SHP77 treated with DMSO at 0.1 percent for 48 hours (cell line): ENCODE data around the gene NARS2.
"Not testable (repeated sequence)": the region's sequence is repeated elsewhere in the genome, so short reads cannot be mapped to it uniquely, and the experiment has no call there.

Experiments
- DNase-seq: peaks from one replicate; lab custom pipeline; 2025; lab: John Stamatoyannopoulos, UW

Gene NARS2

GRCh38 chr11:78574386-78575381, at the start of gene NARS2:
Gene NARS2, minus strand, starts transcription at chr11:78574864. Its CDS starts 376 bp downstream, at chr11:78574488.
- DNase-seq = peak; percentile 94

GRCh38 chr11:78622666-78623065, 48.0 kb upstream of the NARS2 start:
- no peak for DNase-seq

DNA sequence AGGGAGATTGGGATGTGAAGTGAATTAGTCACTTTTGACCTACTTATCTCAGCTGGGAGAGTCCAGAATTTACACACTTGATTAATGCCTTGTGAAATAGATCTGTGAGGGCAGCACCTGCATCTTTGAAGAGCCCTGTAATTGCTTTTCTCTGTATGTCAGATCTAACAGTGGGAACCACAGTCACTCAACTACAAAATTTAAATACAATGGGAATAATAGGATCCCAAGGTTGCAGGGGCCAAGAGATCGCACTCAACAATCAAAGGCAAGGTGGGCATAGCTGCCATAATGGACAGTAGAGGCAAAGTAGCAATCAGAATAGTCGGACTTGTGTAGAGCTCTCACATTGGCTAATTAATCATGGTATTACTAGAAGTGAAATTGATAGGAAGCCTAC, 45.5 kb upstream of the NARS2 start:
- no peak for DNase-seq

- DNase-seq = no peak
Observed at GRCh38 chr11:78615724-78616123, 41.1 kb upstream of the NARS2 start.

DNA sequence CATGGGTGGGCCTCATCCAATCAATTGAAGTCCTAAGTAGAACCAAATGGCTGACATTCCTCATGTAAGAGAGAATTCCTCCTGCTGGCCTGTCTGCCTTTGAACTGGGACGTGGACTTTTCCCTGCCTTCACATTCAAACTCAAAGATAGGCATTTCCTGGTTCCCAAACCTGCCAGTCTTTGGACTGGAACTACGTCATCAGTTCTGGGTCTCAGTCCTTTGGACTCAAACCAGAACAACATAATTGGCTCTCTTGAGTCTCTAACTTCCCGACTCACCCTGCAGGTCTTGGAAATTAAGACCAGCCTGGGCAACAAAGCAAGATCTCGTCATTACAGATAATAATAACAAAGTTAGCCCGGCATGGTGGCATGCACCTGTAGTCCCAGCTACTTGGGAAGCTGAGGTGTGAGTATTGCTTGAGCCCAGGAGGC, 38.7 kb upstream of the NARS2 start:
- no peak for DNase-seq

- DNase-seq = no peak
Observed at GRCh38 chr11:78612721-78613377, 38.2 kb upstream of the NARS2 start.

- not testable (repeated sequence) for DNase-seq
Observed at GRCh38 chr11:78609321-78609720, 34.7 kb upstream of the NARS2 start.

DNA sequence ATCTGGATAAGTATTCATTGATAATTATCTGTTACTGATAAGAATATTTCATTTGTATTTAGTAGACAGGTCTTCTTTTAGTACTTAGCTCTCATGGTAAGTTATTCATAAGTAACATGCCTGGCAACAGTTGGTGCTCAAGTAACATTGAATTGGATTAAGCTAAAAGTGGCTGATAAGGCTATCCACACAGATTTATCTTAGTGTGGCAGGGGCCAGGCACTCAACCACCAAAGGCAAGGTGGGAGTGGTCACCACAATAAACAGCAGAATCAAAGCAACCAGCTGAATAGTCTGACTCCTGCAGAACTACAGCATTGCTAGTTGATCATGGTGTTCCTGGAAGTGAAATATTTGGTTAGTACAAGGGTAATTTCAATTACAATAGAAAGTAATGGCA, 33.0 kb upstream of the NARS2 start:
- DNase-seq = no peak

DNA sequence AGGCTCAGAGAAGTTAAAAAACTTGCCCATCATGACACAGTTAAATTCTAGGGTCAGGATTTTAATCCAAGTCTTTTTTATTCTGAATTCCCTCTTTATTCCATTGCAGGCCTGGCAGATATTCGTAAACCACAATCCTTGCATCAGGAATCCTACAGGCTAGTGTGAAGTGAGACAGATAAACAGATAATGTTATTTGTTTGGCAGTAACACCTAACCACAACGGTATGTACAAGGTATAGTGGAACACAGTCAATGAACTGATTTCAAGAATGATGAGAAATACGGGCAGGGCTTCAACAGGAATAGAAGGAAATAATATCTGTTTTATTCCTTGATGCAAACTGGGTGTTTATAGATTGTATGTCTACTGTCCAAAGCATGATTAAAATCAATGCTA, 32.0 kb upstream of the NARS2 start:
- DNase-seq = no peak

DNA sequence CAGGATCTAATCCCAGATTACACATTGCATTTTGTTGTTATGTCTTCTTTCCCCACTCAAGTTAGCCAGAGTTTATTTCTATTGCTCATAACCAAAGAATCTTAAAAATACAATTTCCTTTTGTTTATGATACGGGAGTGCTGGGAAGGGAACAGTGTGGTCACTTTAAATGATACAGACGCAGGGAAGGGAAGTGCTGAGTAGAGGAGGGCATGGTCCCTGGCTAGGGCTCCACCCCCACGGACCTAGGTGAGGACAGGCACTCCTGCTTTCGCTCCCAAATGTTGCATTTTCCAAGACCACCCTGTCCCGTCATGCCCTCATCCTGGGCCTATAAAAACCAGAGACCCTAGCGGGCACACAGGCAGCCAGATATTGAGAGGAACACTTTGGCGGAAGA, 30.6 kb upstream of the NARS2 start:
- DNase-seq = no peak

DNA sequence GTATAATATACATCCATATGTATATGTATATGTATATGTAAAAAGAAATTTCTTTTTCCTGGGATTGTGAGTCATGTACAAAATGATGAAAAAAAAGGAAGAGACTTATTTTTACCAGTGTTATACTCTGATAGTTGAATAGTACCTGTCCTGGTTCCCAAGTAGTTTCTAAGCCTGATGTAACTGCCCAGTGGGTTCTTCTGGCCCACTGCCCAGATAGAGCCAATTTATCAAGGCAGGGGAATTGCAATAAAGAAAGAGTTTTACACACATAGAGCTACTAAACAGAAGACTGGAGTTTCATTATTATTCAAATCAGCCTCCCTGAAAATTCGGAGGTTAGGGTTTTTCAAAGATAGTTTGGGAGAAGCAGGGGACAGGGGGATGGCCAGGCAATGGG, 29.1 kb upstream of the NARS2 start:
- DNase-seq = no peak

DNA sequence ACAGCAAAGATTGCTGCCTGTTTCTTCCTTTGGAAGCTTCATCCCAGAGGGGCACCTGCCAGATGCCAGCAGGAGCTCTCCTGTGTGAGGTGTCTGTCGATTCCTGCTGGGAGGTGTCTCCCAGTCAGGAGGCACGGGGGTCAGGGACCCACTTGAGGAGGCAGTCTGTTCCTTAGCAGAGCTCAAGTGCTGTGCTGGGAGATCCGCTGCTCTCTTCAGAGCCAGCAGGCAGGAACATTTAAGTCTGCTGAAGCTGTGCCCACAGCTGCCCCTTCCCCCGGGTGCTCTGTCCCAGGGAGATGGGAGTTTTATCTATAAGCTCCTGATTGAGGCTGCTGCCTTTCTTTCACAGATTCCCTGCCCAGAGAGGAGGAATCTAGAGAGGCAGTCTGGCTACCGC, 28.1 kb upstream of the NARS2 start:
- not testable (repeated sequence) for DNase-seq

DNA sequence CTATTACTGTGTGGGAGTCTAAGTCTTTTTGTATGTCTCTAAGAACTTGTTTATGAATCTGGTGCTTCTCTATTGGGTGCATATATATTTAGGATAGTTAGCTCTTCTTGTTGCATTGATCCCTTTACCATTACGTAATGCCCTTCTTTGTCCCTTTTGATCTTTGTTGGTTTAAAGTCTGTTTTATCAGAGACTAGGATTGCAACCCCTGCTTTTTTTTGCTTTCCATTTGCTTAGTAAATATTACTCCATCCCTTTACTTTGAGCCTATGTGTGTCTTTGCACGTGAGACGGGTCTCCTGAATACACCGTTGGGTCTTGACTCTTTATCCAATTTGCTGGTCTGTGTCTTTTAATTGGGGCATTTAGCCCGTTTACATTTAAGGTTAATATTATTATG, 26.4 kb upstream of the NARS2 start:
- DNase-seq = not testable (repeated sequence)

DNA sequence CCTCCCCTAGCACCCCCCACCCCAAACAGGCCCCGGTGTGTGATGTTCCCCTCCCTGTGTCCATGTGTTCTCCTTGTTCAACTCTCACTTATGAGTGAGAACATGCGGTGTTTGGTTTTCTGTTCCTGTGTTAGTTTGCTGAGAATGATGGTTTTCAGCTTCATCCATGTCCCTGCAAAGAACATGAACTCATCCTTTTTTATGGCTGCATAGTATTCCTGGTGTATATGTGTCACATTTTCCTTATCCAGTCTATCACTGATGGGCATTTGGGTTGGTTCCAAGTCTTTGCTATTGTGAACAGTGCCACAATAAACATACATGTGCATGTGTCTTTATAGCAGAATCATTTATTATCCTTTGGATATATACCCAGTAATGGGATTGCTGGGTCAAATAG, 22.9 kb upstream of the NARS2 start:
- DNase-seq = not testable (repeated sequence)

DNA sequence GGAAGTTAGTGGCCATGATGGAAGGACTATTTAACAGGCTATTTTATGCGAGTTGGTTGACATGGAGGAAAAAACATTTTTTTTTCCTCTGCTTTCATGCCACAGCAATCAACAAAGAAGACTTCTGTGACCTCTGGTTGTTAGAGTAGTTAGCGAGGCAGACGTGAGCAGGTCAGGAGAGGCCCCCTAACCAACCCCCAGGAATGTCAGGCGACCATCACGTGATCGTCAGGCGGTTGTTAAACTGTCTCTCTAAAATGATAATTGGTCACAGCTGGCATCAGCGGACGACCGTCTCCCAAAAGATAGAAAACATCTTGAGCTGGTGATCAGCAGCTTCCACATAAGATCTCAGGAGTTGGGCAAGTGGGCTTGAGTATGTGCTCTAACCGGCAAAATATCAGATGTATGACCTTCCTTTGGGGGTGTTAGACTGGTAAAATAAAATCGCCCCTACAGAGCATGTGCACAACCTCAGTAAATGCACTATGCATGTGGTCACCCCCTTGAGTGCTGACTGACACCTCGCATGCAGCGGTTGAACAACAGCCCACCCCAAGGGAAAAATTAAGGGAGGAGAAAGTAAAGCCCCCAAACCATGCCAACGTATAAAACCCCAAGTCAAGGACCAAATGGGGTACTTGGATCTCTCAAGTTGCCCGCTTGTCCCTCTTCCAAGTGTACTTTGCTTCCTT, 20.9 kb upstream of the NARS2 start:
- no peak for DNase-seq

DNA sequence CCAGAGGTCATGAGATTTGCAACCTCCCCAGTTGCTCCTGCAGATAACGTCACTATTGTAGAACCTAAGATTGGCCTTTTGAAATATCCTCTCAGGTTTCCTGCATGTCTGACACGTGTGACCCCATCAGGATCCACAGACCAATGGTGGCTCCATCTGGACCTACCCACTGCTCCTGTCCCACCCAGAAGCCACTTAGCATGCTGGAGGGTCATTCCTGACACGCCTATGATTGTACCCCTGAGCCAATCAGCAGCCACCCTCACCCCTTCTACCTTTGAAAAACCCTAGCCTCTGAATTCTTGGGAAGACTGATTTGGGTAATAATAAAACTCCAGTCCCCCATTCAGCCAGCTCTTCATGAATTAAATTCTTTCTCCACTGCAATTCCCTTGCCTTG, 20.1 kb upstream of the NARS2 start:
- no peak for DNase-seq

DNA sequence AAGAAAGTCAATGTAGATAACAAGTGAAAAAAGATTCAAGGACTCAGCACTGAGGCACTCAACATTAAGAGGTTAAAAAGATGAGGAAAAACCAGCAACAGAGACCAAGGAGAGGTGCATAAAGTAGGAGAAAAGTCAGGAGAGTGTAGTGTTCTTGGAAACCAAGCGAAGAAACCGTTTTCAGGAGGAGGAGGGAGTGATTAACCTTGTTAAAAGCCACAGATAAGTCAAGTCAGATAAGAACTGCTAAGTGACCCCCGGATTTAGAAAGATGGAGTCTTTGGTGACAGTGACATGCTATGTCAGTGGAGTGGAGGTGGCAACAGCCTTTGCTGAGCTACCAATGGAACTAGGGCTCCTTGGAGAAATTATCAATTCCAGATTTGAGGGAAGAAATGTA, 13.9 kb upstream of the NARS2 start:
- no peak for DNase-seq

DNA sequence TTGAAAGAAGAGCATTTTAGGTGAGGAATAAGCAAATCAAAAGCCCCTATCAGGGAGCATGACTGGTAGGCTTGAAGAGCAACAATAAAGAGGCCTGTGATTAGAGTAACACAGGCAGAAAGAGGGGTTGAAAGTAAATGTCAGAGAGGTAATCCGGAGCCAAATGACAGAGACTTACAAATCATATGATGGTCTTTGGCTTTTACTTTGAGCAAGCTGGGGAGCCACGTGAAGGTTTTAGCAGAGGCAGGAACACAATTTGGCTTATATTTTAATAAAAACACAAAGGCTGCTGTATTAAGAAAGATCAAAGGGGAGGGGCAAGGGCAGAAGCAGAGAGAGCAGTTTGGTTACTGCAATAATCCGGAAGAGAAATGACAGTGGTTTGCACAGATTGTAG, 12.8 kb upstream of the NARS2 start:
- DNase-seq = no peak

DNA sequence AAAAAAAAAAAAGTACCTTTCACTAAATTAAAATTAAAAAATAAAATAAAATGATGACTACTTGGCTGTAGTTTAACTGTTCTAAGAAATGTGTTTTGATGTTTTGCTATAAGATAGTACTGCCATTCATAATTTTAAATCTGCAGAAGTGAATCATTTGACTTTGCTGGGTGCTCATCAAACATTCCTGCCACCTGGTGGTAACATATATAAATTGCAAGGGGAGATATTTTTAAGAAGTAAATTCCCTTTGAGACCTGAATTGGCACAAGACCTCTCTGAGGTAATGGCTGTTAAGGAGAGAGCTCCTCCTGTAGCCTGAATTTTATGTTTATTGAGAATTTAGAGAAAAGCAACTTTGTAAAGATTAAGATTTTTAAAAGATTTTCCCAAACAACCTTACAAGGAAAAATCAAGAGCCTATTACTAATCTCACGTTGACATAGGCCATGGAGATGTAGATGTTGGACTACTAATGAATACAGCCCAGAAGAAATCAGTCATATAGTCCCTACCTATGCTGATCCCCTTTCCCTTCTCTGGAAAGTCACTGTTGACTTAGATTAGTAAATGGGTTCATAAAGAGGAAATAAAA, 11.9 kb upstream of the NARS2 start:
- DNase-seq = peak; percentile 7

DNA sequence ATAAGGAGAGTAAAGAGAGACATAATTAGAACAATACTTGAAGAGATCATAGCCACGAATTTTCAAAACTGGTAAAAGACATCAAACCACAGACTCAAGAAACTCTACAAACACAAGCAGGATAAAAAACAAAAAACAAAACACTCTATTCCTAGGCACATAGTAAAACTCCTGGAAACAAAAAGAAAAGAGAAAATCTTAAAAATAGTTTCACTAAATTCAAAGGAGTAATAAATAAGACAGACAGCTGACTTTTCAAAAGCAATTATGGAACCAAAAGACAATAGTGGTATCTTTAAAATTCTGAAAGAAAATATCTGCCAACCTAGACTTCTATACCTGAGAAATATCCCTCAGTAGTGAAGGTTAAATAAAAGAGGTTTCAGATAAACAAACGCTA, 9.2 kb upstream of the NARS2 start:
- DNase-seq = no peak

DNA sequence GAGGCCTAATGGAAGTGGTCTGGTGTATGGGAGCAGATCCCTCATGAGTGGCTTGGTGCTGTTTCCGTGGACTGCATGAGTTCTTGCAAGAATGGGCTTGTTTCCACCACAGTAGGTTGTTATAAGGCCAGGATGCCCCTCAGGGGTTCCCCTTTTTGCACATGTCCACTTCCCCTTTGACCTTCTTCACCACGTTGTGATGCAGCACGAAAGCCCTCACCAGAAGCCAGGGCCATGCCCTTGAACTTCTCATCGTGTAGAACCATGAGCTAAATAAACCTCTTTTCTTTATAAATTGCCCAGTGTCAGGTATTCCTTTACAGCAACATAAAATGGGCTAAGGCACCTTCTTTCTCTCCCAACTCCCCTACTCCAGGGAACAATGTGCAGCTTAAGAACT, 2.8 kb upstream of the NARS2 start:
- DNase-seq = no peak

GRCh38 chr11:78576549-78577097, 2.0 kb upstream of the NARS2 start:
- DNase-seq = peak; percentile 74
